CD8-positive, alpha-beta memory T cell (primary cell): Measurements from ENCODE around the gene CPS1. TPM values are rescaled to one million over a fixed set of nuclear protein-coding genes. Genes with fewer than 3 reads are reported as not detected.

ENCODE experiments used
- CTCF ChIA-PET: fragments of 350-600 bp; sonication (Branson Sonifier 250); formaldehyde crosslinking; loops from one replicate; lab custom pipeline; 2021; ENCODE audit warnings: antibody characterized with exemption; lab: Charles Lee
- POLR2A ChIA-PET: fragments of 350-600 bp; sonication (Branson Sonifier 250); formaldehyde crosslinking; loops from one replicate; lab custom pipeline; 2021; ENCODE audit warnings: antibody characterized with exemption; lab: Charles Lee
- DNase-seq, 5 donors: peaks; one replicate each; pipeline versions ENCODE4 v3.0.0 to v3.0.0-alpha.2; 2020 to 2022; ENCODE audit warnings: mixed read lengths in 1 of 5
- H3K27ac ChIP-seq: one replicate; pipeline ENCODE4 v1.7.0; 2013; ENCODE audit warnings: low read depth, mild to moderate bottlenecking, low read length, moderate library complexity
- H3K27me3 ChIP-seq: 2 replicates; pipeline ENCODE4 v1.7.0; 2013; ENCODE audit warnings: low read length, mild to moderate bottlenecking; ENCODE audit not compliant: insufficient read depth, poor library complexity, severe bottlenecking
- H3K36me3 ChIP-seq: 2 replicates; pipeline ENCODE4 v1.7.0; 2013; ENCODE audit warnings: mild to moderate bottlenecking, low read length, moderate library complexity; ENCODE audit not compliant: insufficient read depth
- H3K4me1 ChIP-seq: 2 replicates; pipeline ENCODE4 v1.7.0; 2013; ENCODE audit warnings: mild to moderate bottlenecking, low read length, moderate library complexity; ENCODE audit not compliant: insufficient read depth
- H3K4me3 ChIP-seq: 2 replicates; pipeline ENCODE4 v1.7.0; 2013; ENCODE audit warnings: mild to moderate bottlenecking, low read length
- H3K9me3 ChIP-seq: 2 replicates; pipeline ENCODE4 v1.7.0; 2013; ENCODE audit warnings: mild to moderate bottlenecking, low read length
- H3K27ac Mint-ChIP-seq, 8 donors: one replicate each; pipeline ENCODE4 v1.8.0; 2020 to 2021; ENCODE audit warnings: mixed read lengths in 8 of 8, mild to moderate bottlenecking in 6 of 8, inconsistent platforms in 3 of 8, moderate library complexity in 3 of 8
- H3K27me3 Mint-ChIP-seq, 2 donors: one replicate each; pipeline ENCODE4 v1.8.0; 2020 to 2021; ENCODE audit warnings: mixed read lengths in 2 of 2, mild to moderate bottlenecking in 1 of 2, moderate library complexity in 1 of 2
- H3K36me3 Mint-ChIP-seq, 3 donors: one replicate each; pipeline ENCODE4 v1.8.0; 2020 to 2021; ENCODE audit warnings: mixed read lengths in 3 of 3, inconsistent platforms in 1 of 3, mild to moderate bottlenecking in 1 of 3
- H3K4me1 Mint-ChIP-seq, 3 donors: one replicate each; pipeline ENCODE4 v1.8.0; 2020 to 2021; ENCODE audit warnings: mixed read lengths in 3 of 3, inconsistent platforms in 1 of 3, mild to moderate bottlenecking in 1 of 3
- H3K4me3 Mint-ChIP-seq, 7 donors: one replicate each; pipeline ENCODE4 v1.8.0; 2020 to 2021; ENCODE audit warnings: mixed read lengths in 7 of 7, mild to moderate bottlenecking in 6 of 7, moderate library complexity in 4 of 7, inconsistent platforms in 2 of 7
- H3K9me3 Mint-ChIP-seq, 5 donors: one replicate each; pipeline ENCODE4 v1.8.0; 2020 to 2022; ENCODE audit warnings: mixed read lengths in 5 of 5, mild to moderate bottlenecking in 3 of 5, moderate library complexity in 2 of 5, inconsistent platforms in 1 of 5
- polyA plus RNA-seq: library from polyadenylated mRNA; unstranded; fragments of 300-500 nt; fragmentation: Illumina TruSeq; gene quantifications from one replicate; pipeline ENCODE4 v1.2.3, GENCODE V29; 2021
- total RNA-seq, 2 experiments: library from RNA; stranded (reverse); gene quantifications; one replicate each; pipeline ENCODE4 v1.2.3, GENCODE V29; 2021

The CPS1 gene
- total and polyA plus RNA-seq, 3 experiments from 2014 or later = 2.0 to 2.3 TPM; not detected in 1

GRCh38 chr2:210540471-210540870 lies 15.9 kb upstream of the CPS1 start:
- DNase-seq = no peak
- ChIA-PET CTCF (no interaction called here), POLR2A (no interaction called here)

GRCh38 chr2:210540900-210541289 lies 15.5 kb upstream of the CPS1 start:
- Histone ChIP-seq H3K4me3 (no peak overlapping the region), H3K27me3 (no peaks in the 10 kb centered on the region), H3K27ac (no peak overlapping the region), H3K36me3 (no peaks in the 10 kb centered on the region), H3K9me3 (no peaks in the 10 kb centered on the region), H3K4me1 (no peaks in the 10 kb centered on the region)
- POLR2A ChIA-PET = no interaction called here
- peaks cover 0 to 3% of the 10 kb centered on the region in 2 donors for H3K27me3 Mint-ChIP-seq
- H3K9me3 Mint-ChIP-seq = no peaks in the 10 kb centered on the region
- peaks cover 0 to 1% (median 0%) of the 10 kb centered on the region in 3 donors for H3K36me3 Mint-ChIP-seq
- H3K4me3 Mint-ChIP-seq = no peak overlapping the region
- DNase-seq = no peak
- H3K27ac Mint-ChIP-seq = no peak overlapping the region
- CTCF ChIA-PET = no interaction called here
- H3K4me1 Mint-ChIP-seq = no peaks in the 10 kb centered on the region

More at GRCh38 chr2:210540471-210540870, 15.9 kb upstream of the CPS1 start:
- H3K27ac ChIP-seq = no peak overlapping the region
- H3K27me3 ChIP-seq = no peaks in the 10 kb centered on the region
- Mint-ChIP-seq H3K27me3 (peaks cover 0 to 3% of the 10 kb centered on the region in 2 donors), H3K36me3 (peaks cover 0 to 1% (median 0%) of the 10 kb centered on the region in 3 donors), H3K4me3 (no peak overlapping the region), H3K4me1 (no peaks in the 10 kb centered on the region), H3K27ac (no peak overlapping the region), H3K9me3 (no peaks in the 10 kb centered on the region)
- no peak overlapping the region for H3K4me3 ChIP-seq
- H3K9me3 ChIP-seq = no peaks in the 10 kb centered on the region
- H3K4me1 ChIP-seq = no peaks in the 10 kb centered on the region
- H3K36me3 ChIP-seq = no peaks in the 10 kb centered on the region

- Histone ChIP-seq H3K4me1 (no peaks in the 10 kb centered on the region), H3K9me3 (no peaks in the 10 kb centered on the region), H3K27ac (no peak overlapping the region), H3K27me3 (no peaks in the 10 kb centered on the region), H3K4me3 (no peak overlapping the region), H3K36me3 (no peaks in the 10 kb centered on the region)
- Mint-ChIP-seq H3K9me3 (no peaks in the 10 kb centered on the region), H3K27me3 (peaks cover 0 to 3% of the 10 kb centered on the region in 2 donors), H3K36me3 (peaks cover 0 to 1% (median 0%) of the 10 kb centered on the region in 3 donors), H3K4me1 (no peaks in the 10 kb centered on the region), H3K4me3 (no peak overlapping the region), H3K27ac (no peak overlapping the region)
- DNase-seq = no peak
- CTCF ChIA-PET = no interaction called here
- POLR2A ChIA-PET = no interaction called here
Observed at GRCh38 chr2:210541290-210541902, 15.0 kb upstream of the CPS1 start.

- Mint-ChIP-seq H3K36me3 (peaks cover 0 to 1% (median 0%) of the 10 kb centered on the region in 3 donors), H3K27ac (no peak overlapping the region), H3K27me3 (peaks cover 2 to 6% of the 10 kb centered on the region in 2 donors), H3K4me3 (no peak overlapping the region), H3K4me1 (no peaks in the 10 kb centered on the region), H3K9me3 (no peaks in the 10 kb centered on the region)
- Histone ChIP-seq H3K36me3 (no peaks in the 10 kb centered on the region), H3K4me1 (no peaks in the 10 kb centered on the region), H3K4me3 (no peak overlapping the region), H3K9me3 (no peaks in the 10 kb centered on the region), H3K27me3 (no peaks in the 10 kb centered on the region), H3K27ac (no peak overlapping the region)
- CTCF ChIA-PET = interaction anchor here (1.4 kb wide), 1 partner anchor 41 kb away, joined by 3 read pairs; no protein-coding TSS in a partner anchor
- POLR2A ChIA-PET = no interaction called here
- DNase-seq = no peak
Observed at GRCh38 chr2:210544007-210544590, 12.3 kb upstream of the CPS1 start.

GRCh38 chr2:210544831-210545230 lies 11.6 kb upstream of the CPS1 start:
- CTCF ChIA-PET = interaction anchor here (1.4 kb wide), 1 partner anchor 42 kb away, joined by 3 read pairs; no protein-coding TSS in a partner anchor
- H3K27me3 Mint-ChIP-seq = peaks cover 2 to 6% of the 10 kb centered on the region in 2 donors
- no peak for DNase-seq

GRCh38 chr2:210546424-210547208 lies 9.8 kb upstream of the CPS1 start:
- Mint-ChIP-seq H3K27me3 (peaks cover 2 to 8% of the 10 kb centered on the region in 2 donors), H3K9me3 (no peaks in the 10 kb centered on the region), H3K36me3 (no peaks in the 10 kb centered on the region), H3K4me1 (no peaks in the 10 kb centered on the region), H3K4me3 (no peak overlapping the region), H3K27ac (no peak overlapping the region)
- ChIA-PET CTCF (interaction anchor here (1.6 kb wide), 1 partner anchor 9 kb away, joined by 3 read pairs; the partner anchor contains the start of gene CPS1), POLR2A (no interaction called here)
- Histone ChIP-seq H3K9me3 (no peaks in the 10 kb centered on the region), H3K4me1 (no peaks in the 10 kb centered on the region), H3K27me3 (no peaks in the 10 kb centered on the region), H3K36me3 (no peaks in the 10 kb centered on the region), H3K27ac (no peak overlapping the region), H3K4me3 (no peak overlapping the region)
- no peak for DNase-seq

More at GRCh38 chr2:210544831-210545230, 11.6 kb upstream of the CPS1 start:
- Histone ChIP-seq H3K27ac (no peak overlapping the region), H3K36me3 (no peaks in the 10 kb centered on the region), H3K4me1 (no peaks in the 10 kb centered on the region), H3K4me3 (no peak overlapping the region), H3K9me3 (no peaks in the 10 kb centered on the region), H3K27me3 (no peaks in the 10 kb centered on the region)
- no peaks in the 10 kb centered on the region for H3K4me1 Mint-ChIP-seq
- H3K4me3 Mint-ChIP-seq = no peak overlapping the region
- POLR2A ChIA-PET = no interaction called here
- H3K27ac Mint-ChIP-seq = no peak overlapping the region
- no peaks in the 10 kb centered on the region for H3K9me3 Mint-ChIP-seq
- H3K36me3 Mint-ChIP-seq = peaks cover 0 to under 1% (median 0%) of the 10 kb centered on the region in 3 donors

GRCh38 chr2:210548031-210548430 lies 8.4 kb upstream of the CPS1 start:
- ChIA-PET POLR2A (no interaction called here), CTCF (no interaction called here)
- DNase-seq = no peak
- Mint-ChIP-seq H3K27ac (no peak overlapping the region), H3K4me1 (no peaks in the 10 kb centered on the region), H3K9me3 (peaks cover 0 to 2% (median 0%) of the 10 kb centered on the region in 5 donors), H3K36me3 (no peaks in the 10 kb centered on the region), H3K4me3 (no peak overlapping the region), H3K27me3 (peaks cover 2 to 10% of the 10 kb centered on the region in 2 donors)
- H3K4me1 ChIP-seq = no peaks in the 10 kb centered on the region
- no peaks in the 10 kb centered on the region for H3K27me3 ChIP-seq
- H3K9me3 ChIP-seq = no peaks in the 10 kb centered on the region
- H3K27ac ChIP-seq = no peak overlapping the region
- no peaks in the 10 kb centered on the region for H3K36me3 ChIP-seq
- no peak overlapping the region for H3K4me3 ChIP-seq

GRCh38 chr2:210548878-210549384 lies 7.5 kb upstream of the CPS1 start:
- H3K27ac Mint-ChIP-seq = no peak overlapping the region
- Histone ChIP-seq H3K36me3 (no peaks in the 10 kb centered on the region), H3K27me3 (no peaks in the 10 kb centered on the region), H3K27ac (no peak overlapping the region), H3K4me1 (no peaks in the 10 kb centered on the region), H3K9me3 (no peaks in the 10 kb centered on the region), H3K4me3 (no peak overlapping the region)
- ChIA-PET CTCF (no interaction called here), POLR2A (no interaction called here)
- no peaks in the 10 kb centered on the region for H3K36me3 Mint-ChIP-seq
- no peak for DNase-seq
- no peaks in the 10 kb centered on the region for H3K4me1 Mint-ChIP-seq
- H3K9me3 Mint-ChIP-seq = peaks cover 0 to 2% (median 0%) of the 10 kb centered on the region in 5 donors
- H3K4me3 Mint-ChIP-seq = no peak overlapping the region
- peaks cover 2 to 12% of the 10 kb centered on the region in 2 donors for H3K27me3 Mint-ChIP-seq
